HepG2 (cell line): ENCODE data around the gene TP53. TPM values are rescaled to one million over a fixed set of nuclear protein-coding genes. Genes with fewer than 3 reads are reported as not detected.
A peak's percentile ranks its signal among the peaks of the same experiment; 100 is the strongest.

ENCODE experiments used
- ATAC-seq: fragments of 200-7000 bp; cut with Tn5 transposase; 3 replicates; pipeline ENCODE4 v1.9.1; 2020; ENCODE audit warnings: mild to moderate bottlenecking, moderate library complexity
- BruUV-seq: library from RNA; stranded (reverse); fragments of 400-500 nt; replicated peaks from 2 replicates; lab custom pipeline; 2021; lab: Mats Ljungman, UMichigan
- CTCF ChIA-PET: fragments of 300-600 bp; formaldehyde crosslinking; extraction: SDS; loops from one replicate; lab custom pipeline; 2021; ENCODE audit warnings: low total read pairs, inconsistent platforms, low intra/inter-chr PET ratio; lab: Yijun Ruan, JAX
- POLR2A ChIA-PET: fragments of 350-600 bp; sonication (Branson Sonifier 250); formaldehyde crosslinking; loops from one replicate; lab custom pipeline; 2020; ENCODE audit warnings: antibody characterized with exemption, inconsistent platforms; lab: Yijun Ruan, JAX
- DNase-seq: peaks from one replicate; pipeline ENCODE4 v3.0.0-alpha.2; 2015; ENCODE audit warnings: low spot score
- FAIRE-seq: peaks from 3 replicates; lab custom pipeline; 2011; peaks lifted over from hg19 to GRCh38; lab: Jason Lieb, UNC
- H2AFZ ChIP-seq: one replicate; pipeline ENCODE4 v1.6.1; 2011; ENCODE audit warnings: low read length, inconsistent platforms
- H3K27ac ChIP-seq: fragments of 300-600 bp; 3 replicates; pipeline ENCODE4 v1.8.0; 2011; ENCODE audit warnings: mixed run types, mild to moderate bottlenecking, mixed read lengths, low read length, inconsistent platforms; ENCODE audit not compliant: insufficient read depth; ENCODE audit errors: extremely low read length
- H3K27me3 ChIP-seq, 2 experiments: fragments of 200-600 bp in 1 of 2; 2 replicates in 1 of 2; 3 replicates in 1 of 2; pipeline versions ENCODE4 v1.6.0 to v1.8.0; 2011; ENCODE audit warnings: low read length in 2 of 2, mild to moderate bottlenecking in 2 of 2, moderate library complexity in 2 of 2, inconsistent platforms in 1 of 2; ENCODE audit not compliant: insufficient read depth in 2 of 2, control insufficient read depth in 1 of 2
- H3K36me3 ChIP-seq, 2 experiments: fragments of 200-600 bp in 1 of 2; replicated peaks in 1 of 2; 2 replicates in 1 of 2; 3 replicates in 1 of 2; pipeline versions ENCODE4 v1.5.1 to v1.8.0; 2011; ENCODE audit warnings: low read length in 2 of 2, inconsistent platforms in 1 of 2; ENCODE audit not compliant: insufficient read depth in 2 of 2, control insufficient read depth in 1 of 2
- H3K4me1 ChIP-seq: 2 replicates; pipeline ENCODE4 v1.5.1; 2012; ENCODE audit warnings: low read length, inconsistent platforms; ENCODE audit not compliant: insufficient read depth
- H3K4me2 ChIP-seq: 2 replicates; pipeline ENCODE4 v1.6.0; 2011; ENCODE audit warnings: low read depth, low read length, inconsistent platforms
- H3K4me3 ChIP-seq, 3 experiments: fragments of 200-600 bp in 1 of 3; sonication (generic), shearing (Covaris generic) in 1 of 3; replicated peaks in 1 of 3; 2 replicates each; pipeline ENCODE4 v1.5.1; 2011 to 2016; ENCODE audit warnings: low read length in 3 of 3, inconsistent platforms in 2 of 3, low read depth in 2 of 3, mild to moderate bottlenecking in 2 of 3, control low read depth in 1 of 3, mixed read lengths in 1 of 3; ENCODE audit not compliant: insufficient read depth in 1 of 3
- H3K79me2 ChIP-seq: one replicate; pipeline ENCODE4 v1.6.1; 2011; ENCODE audit warnings: low read length, inconsistent platforms; ENCODE audit not compliant: insufficient read depth
- H3K9ac ChIP-seq: 2 replicates; pipeline ENCODE4 v1.6.0; 2011; ENCODE audit warnings: mild to moderate bottlenecking, low read depth, low read length, inconsistent platforms; ENCODE audit not compliant: insufficient read depth
- H3K9me3 ChIP-seq: 2 replicates; pipeline ENCODE4 v1.5.1; 2012; ENCODE audit warnings: mild to moderate bottlenecking, low read length
- H4K20me1 ChIP-seq: 2 replicates; pipeline ENCODE4 v1.6.0; 2011; ENCODE audit warnings: inconsistent platforms, mild to moderate bottlenecking, low read length, moderate library complexity; ENCODE audit not compliant: insufficient read depth
- CEBPG ChIP-seq: IDR thresholded peaks from 2 replicates; pipeline ENCODE4 v1.6.1; 2016
- ETV6 ChIP-seq: sonication (generic); formaldehyde crosslinking; conservative IDR thresholded peaks from 2 replicates; pipeline ENCODE4 v1.4.0; 2020; ENCODE audit warnings: missing genetic modification reagents
- FOXK1 ChIP-seq: sonication (generic); formaldehyde crosslinking; IDR thresholded peaks from 2 replicates; pipeline ENCODE4 v1.4.0; 2020; ENCODE audit warnings: low read depth, missing genetic modification reagents, borderline replicate concordance
- HES4 ChIP-seq: sonication (generic); formaldehyde crosslinking; IDR thresholded peaks from 2 replicates; pipeline ENCODE4 v1.9.0; 2021; ENCODE audit warnings: mild to moderate bottlenecking, missing genetic modification reagents, borderline replicate concordance
- MXI1 ChIP-seq: IDR thresholded peaks from 3 replicates; pipeline ENCODE4 v1.6.1; 2012; ENCODE audit warnings: low read depth, low read length, inconsistent platforms, borderline replicate concordance
- MYC ChIP-seq: sonication (generic); formaldehyde crosslinking; IDR thresholded peaks from 2 replicates; pipeline ENCODE4 v1.9.0; 2021; ENCODE audit warnings: missing genetic modification reagents, borderline replicate concordance
- POLR2A ChIP-seq, 2 experiments: IDR thresholded peaks; 2 replicates each; pipeline ENCODE4 v1.6.1; 2011; ENCODE audit warnings: low read depth in 2 of 2, low read length in 2 of 2, mild to moderate bottlenecking in 1 of 2, moderate library complexity in 1 of 2; ENCODE audit not compliant: insufficient read depth in 1 of 2
- SP1 ChIP-seq, 2 experiments: fragments of 450-650 bp in 1 of 2; sonication (generic) in 1 of 2; formaldehyde crosslinking in 1 of 2; IDR thresholded peaks; 2 replicates each; pipeline versions ENCODE4 v1.4.0 to v1.6.1; 2016 to 2020; ENCODE audit warnings: missing genetic modification reagents in 1 of 2
- ZNF451 ChIP-seq: sonication (generic); formaldehyde crosslinking; IDR thresholded peaks from 2 replicates; pipeline ENCODE4 v1.5.0; 2020; ENCODE audit warnings: mild to moderate bottlenecking, missing genetic modification reagents
- ZNF501 ChIP-seq: sonication (generic); formaldehyde crosslinking; IDR thresholded peaks from 2 replicates; pipeline ENCODE4 v1.5.1; 2020; ENCODE audit warnings: mild to moderate bottlenecking, moderate library complexity, missing genetic modification reagents
- ZNF605 ChIP-seq: sonication (generic); formaldehyde crosslinking; IDR thresholded peaks from 2 replicates; pipeline ENCODE4 v1.8.0; 2022; ENCODE audit warnings: mild to moderate bottlenecking, missing genetic modification reagents
- ZNF724P ChIP-seq: sonication (generic); formaldehyde crosslinking; IDR thresholded peaks from 2 replicates; pipeline ENCODE4 v1.8.0; 2022; ENCODE audit warnings: missing genetic modification reagents, borderline replicate concordance
- ZNF777 ChIP-seq: sonication (generic); formaldehyde crosslinking; IDR thresholded peaks from 2 replicates; pipeline ENCODE4 v1.4.0; 2020; ENCODE audit warnings: missing genetic modification reagents
- WGBS: methylation state at CpG from one replicate; pipeline ENCODE4 v1.1.6; 2017; ENCODE audit warnings: low lambda C conversion rate; 5-methylcytosine and 5-hydroxymethylcytosine counted together
- in situ Hi-C: cut with HindIII; loops from 2 replicates; pipeline ENCODE4 v1.10.0; 2017; ENCODE audit warnings: low pct_unique_long_range_greater_than_20kb; ENCODE audit not compliant: extremely low pct_ligation_motif_present
- intact Hi-C: fragments of 100-400 bp; cut with micrococcal nuclease; formaldehyde crosslinking; loops from one replicate; pipeline ENCODE4 v1.10.0; 2022; ENCODE audit not compliant: unreplicated experiment
- polyA plus RNA-seq, 8 experiments: library from polyadenylated mRNA; depleted of rRNA in 3 of 8; stranded (reverse) in 7 of 8; unstranded in 1 of 8; fragments of >200 nt; fragmentation: Illumina TruSeq in 4 of 8; extraction: Trizol in 4 of 8; gene quantifications; 2 replicates each; pipeline versions ENCODE4 v1.2.1 to v1.2.3, GENCODE V29; 2011 to 2016; ENCODE audit warnings: low read depth in 4 of 8, missing spikeins in 1 of 8, mixed read lengths in 1 of 8; ENCODE audit not compliant: insufficient read depth in 1 of 8
- total RNA-seq, 5 experiments: library from RNA; depleted of rRNA; stranded (reverse); fragments of >200 nt; fragmentation: Illumina TruSeq; extraction: Trizol; gene quantifications; 2 replicates each; pipeline ENCODE4 v1.2.3, GENCODE V29; 2016; ENCODE audit warnings: low read depth in 1 of 5
- TF ChIP-seq, protein P1 (sequence below): sonication (generic); formaldehyde crosslinking; IDR thresholded peaks from 2 replicates; pipeline ENCODE4 v1.4.0; 2020; ENCODE audit warnings: low read depth, mild to moderate bottlenecking, missing genetic modification reagents
- TF ChIP-seq, protein P2 (sequence below): sonication (generic); formaldehyde crosslinking; IDR thresholded peaks from 2 replicates; pipeline ENCODE4 v1.4.0; 2020; ENCODE audit warnings: low read depth, mild to moderate bottlenecking, missing genetic modification reagents
- TF ChIP-seq, protein P3 (sequence below): IDR thresholded peaks from 2 replicates; pipeline ENCODE4 v1.6.1; 2012; ENCODE audit warnings: inconsistent platforms
- TF ChIP-seq, protein P4 (sequence below): sonication (generic); formaldehyde crosslinking; IDR thresholded peaks from 2 replicates; pipeline ENCODE4 v1.8.1; 2023; ENCODE audit warnings: missing genetic modification reagents, inconsistent platforms, borderline replicate concordance
- TF ChIP-seq, protein P5 (sequence below): sonication (generic); formaldehyde crosslinking; IDR thresholded peaks from 2 replicates; pipeline ENCODE4 v1.5.1; 2020; ENCODE audit warnings: missing genetic modification reagents, mild to moderate bottlenecking, borderline replicate concordance

TP53 gene
- total and polyA plus RNA-seq, 2 of the 13 experiments (the other 11 are each of a cell fraction or from before 2014, with no cell fraction given), result 17.1 to 29.9 TPM

DNA sequence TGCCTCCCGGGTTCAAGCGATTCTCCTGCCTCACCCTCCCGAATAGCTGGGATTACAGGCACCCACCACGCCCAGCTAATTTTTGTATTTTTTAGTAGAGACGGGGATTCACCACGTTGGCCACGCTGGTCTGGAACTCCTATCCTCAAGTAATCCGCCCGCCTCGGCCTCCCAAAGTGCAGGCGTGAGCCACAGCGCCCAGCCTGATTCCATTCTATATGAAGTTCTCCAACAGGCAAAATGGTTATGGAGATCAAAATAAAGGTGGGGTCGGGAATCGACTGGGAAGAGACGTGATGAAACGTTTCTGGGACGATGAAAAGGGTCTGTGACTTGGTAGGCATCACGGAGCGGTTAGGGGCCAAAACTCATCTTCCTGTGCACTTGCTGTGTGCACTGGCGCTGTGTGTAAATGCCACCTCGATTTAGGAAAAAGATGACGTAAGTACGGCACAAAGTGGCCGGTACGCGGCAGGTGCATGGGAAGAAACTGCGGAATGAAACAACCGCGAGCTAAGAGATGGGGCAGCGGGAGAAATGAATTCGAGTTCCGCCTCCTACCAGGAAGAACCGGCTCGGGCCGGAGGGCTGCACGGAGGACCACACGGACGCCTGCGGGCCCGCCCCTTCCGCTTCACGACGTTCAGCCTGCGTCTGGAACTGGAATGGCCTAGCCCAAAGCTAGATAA lies 1.6 kb downstream of the TP53 start:
- Histone ChIP-seq H3K36me3 (no peaks in the 10 kb centered on the region; a peak in 1 of 5 replicates), H3K79me2 (peaks cover 53% of the 10 kb centered on the region), H3K9ac (peak overlapping the region; percentile 97), H3K9me3 (no peaks in the 10 kb centered on the region), H4K20me1 (no peaks in the 10 kb centered on the region; the same call in 1 of the 2 replicates), H3K4me2 (peak overlapping the region; percentile 76), H3K4me3 (peak overlapping the region; percentile 93 to 98 (median 95)), H3K4me1 (peaks cover 33% of the 10 kb centered on the region), H3K27me3 (no peaks in the 10 kb centered on the region; a peak in 1 of 5 replicates), H3K27ac (peak overlapping the region; percentile 95), H2AFZ (no peak overlapping the region)
- FAIRE-seq (peak; percentile 51), ATAC-seq (peak; percentile 74), DNase-seq (peak; percentile 86)
- POLR2A ChIA-PET, result interaction anchor here (0.7 to 5.5 kb wide), 29 partner anchors 13 to 1350 kb away, joined by 3 to 89 read pairs (median 7); partner anchors contain the start of genes ATP1B2, BORCS6, CD68 and CYB5D1
- BruUV-seq, result no TSS peak
- intact Hi-C loops, result loop anchor here (5.0 kb wide), 2 partner anchors 53 to 113 kb away; partner anchors contain the start of gene SHBG
- in situ Hi-C loops, result loop anchor here (5.0 kb wide), 2 partner anchors 53 to 98 kb away; partner anchors contain the start of gene SHBG
- CTCF ChIA-PET, result no interaction called here
- WGBS, result 3% methylated on average over 36 of the region's 44 CpGs
- TF ChIP-seq CEBPG (CRISPR knock-in tag) (peak; percentile 6; the same call in 1 of the 2 replicates), MXI1 (peak; percentile 87; the same call in 2 of the 3 replicates), POLR2A (IDR thresholded peaks at IDR 0.05; ENCODE audit: insufficient read depth in 1 of 2, low read depth in 2 of 2, low read length in 2 of 2) (peak; percentile 47 to 62; a peak in 3 of 4 replicates), ZNF724P (CRISPR knock-in tag) (peak; percentile 55; the same call in 1 of the 2 replicates), ZNF777 (CRISPR knock-in tag) (no peak), ETV6 (CRISPR knock-in tag) (0 out of 2 replicates have a peak, but pooled peaks have one; percentile 48), MYC (CRISPR knock-in tag) (0 out of 2 replicates have a peak, but pooled peaks have one; percentile 22), HES4 (CRISPR knock-in tag) (0 out of 2 replicates have a peak, but pooled peaks have one; percentile 52), ZNF451 (CRISPR knock-in tag) (no peak), ZNF501 (CRISPR knock-in tag) (0 out of 2 replicates have a peak, but pooled peaks have one; percentile 8), ZNF605 (CRISPR knock-in tag) (0 out of 2 replicates have a peak, but pooled peaks have one; percentile 56), SP1 (IDR thresholded peaks at IDR 0.05) (no peak), SP1 (CRISPR knock-in tag; IDR thresholded peaks at IDR 0.05) (peak; percentile 97), FOXK1 (CRISPR knock-in tag) (peak; percentile 17; the same call in 1 of the 2 replicates)
- TF ChIP-seq, protein P1, sequence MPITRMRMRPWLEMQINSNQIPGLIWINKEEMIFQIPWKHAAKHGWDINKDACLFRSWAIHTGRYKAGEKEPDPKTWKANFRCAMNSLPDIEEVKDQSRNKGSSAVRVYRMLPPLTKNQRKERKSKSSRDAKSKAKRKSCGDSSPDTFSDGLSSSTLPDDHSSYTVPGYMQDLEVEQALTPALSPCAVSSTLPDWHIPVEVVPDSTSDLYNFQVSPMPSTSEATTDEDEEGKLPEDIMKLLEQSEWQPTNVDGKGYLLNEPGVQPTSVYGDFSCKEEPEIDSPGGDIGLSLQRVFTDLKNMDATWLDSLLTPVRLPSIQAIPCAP (CRISPR knock-in tag), result no peak
- TF ChIP-seq, protein P2, sequence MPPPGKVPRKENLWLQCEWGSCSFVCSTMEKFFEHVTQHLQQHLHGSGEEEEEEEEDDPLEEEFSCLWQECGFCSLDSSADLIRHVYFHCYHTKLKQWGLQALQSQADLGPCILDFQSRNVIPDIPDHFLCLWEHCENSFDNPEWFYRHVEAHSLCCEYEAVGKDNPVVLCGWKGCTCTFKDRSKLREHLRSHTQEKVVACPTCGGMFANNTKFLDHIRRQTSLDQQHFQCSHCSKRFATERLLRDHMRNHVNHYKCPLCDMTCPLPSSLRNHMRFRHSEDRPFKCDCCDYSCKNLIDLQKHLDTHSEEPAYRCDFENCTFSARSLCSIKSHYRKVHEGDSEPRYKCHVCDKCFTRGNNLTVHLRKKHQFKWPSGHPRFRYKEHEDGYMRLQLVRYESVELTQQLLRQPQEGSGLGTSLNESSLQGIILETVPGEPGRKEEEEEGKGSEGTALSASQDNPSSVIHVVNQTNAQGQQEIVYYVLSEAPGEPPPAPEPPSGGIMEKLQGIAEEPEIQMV (CRISPR knock-in tag), result peak; percentile 100
- TF ChIP-seq, protein P3, sequence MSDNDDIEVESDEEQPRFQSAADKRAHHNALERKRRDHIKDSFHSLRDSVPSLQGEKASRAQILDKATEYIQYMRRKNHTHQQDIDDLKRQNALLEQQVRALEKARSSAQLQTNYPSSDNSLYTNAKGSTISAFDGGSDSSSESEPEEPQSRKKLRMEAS, result peak; percentile 83; the same call in 1 of the 2 replicates
- TF ChIP-seq, protein P4, sequence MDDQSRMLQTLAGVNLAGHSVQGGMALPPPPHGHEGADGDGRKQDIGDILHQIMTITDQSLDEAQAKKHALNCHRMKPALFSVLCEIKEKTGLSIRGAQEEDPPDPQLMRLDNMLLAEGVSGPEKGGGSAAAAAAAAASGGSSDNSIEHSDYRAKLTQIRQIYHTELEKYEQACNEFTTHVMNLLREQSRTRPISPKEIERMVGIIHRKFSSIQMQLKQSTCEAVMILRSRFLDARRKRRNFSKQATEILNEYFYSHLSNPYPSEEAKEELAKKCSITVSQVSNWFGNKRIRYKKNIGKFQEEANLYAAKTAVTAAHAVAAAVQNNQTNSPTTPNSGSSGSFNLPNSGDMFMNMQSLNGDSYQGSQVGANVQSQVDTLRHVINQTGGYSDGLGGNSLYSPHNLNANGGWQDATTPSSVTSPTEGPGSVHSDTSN (CRISPR knock-in tag), result no peak
- TF ChIP-seq, protein P5, sequence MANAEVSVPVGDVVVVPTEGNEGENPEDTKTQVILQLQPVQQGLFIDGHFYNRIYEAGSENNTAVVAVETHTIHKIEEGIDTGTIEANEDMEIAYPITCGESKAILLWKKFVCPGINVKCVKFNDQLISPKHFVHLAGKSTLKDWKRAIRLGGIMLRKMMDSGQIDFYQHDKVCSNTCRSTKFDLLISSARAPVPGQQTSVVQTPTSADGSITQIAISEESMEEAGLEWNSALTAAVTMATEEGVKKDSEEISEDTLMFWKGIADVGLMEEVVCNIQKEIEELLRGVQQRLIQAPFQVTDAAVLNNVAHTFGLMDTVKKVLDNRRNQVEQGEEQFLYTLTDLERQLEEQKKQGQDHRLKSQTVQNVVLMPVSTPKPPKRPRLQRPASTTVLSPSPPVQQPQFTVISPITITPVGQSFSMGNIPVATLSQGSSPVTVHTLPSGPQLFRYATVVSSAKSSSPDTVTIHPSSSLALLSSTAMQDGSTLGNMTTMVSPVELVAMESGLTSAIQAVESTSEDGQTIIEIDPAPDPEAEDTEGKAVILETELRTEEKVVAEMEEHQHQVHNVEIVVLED (CRISPR knock-in tag), result peak; percentile 79; the same call in 1 of the 2 replicates
